ENCODE results near the gene ASCL5. TPM values are rescaled to one million over a fixed set of nuclear protein-coding genes. Genes with fewer than 3 reads are reported as not detected.

Gene ASCL5
- total RNA-seq, 2 donors from 2014 or later: not detected

DNA sequence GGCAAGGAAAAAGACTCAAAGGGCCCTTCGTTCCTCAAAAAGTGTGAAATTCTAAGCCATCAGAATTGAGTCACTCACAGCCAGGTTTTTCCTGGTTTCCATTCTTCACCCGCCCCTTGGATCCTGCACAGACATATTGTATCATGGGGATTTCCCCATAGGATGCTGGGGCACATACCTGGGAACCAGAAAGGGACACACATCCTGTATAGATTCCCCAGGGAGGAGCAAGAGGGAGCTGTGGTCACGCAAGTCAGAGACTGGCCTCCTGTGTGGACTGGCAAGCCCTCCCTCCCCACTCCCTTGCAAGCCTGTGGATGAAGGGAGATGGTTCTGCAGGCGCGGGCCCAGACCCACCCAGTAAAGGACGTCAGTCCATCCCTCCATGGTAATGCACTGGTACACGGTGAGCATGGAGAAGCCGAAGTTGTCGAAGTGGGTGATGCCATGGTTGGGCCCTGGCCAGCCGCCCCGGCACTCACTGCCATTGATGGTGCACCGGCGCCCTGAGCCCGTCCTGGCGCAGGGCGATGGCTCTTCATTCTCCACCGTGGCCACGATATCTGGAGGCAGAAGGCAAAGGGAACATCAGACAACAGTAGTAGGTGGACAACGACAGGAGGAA is 38.0 kb downstream of the ASCL5 start:
- H3K36me3 Mint-ChIP-seq: no peaks in the 10 kb centered on the region
- H3K9me3 Mint-ChIP-seq: no peaks in the 10 kb centered on the region
- ATAC-seq (no peak), DNase-seq (ENCODE audit: low spot score) (no peak)
- H3K4me3 Mint-ChIP-seq: no peak overlapping the region
- H3K27me3 Mint-ChIP-seq: peaks cover 11 to 16% of the 10 kb centered on the region in 2 donors
- H3K27ac Mint-ChIP-seq: no peak overlapping the region
- peaks cover 0 to 3% of the 10 kb centered on the region in 2 donors for H3K4me1 Mint-ChIP-seq (ENCODE audit: low read depth in 2 of 2)

DNA sequence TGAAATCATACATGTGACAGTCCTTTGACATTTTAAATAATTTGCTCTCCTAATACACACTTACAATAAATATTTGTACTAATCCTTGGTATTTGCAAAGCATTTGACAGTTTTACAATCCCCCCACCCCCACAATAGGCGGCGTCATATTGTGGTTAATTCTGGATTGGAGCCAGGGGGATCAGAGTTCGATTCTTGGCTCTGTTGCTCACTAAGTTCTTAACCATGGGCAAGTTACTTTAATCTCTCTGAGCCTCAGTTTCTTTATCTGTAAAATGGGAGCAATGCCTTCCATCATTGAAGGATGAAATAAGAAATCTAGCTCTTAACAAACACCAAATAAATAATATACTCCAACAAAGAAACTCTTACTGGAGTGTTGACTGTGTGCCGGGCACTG is 38.6 kb downstream of the ASCL5 start:
- ATAC-seq (no peak), DNase-seq (ENCODE audit: low spot score) (no peak)
- H3K4me1 Mint-ChIP-seq (ENCODE audit: low read depth in 2 of 2): peaks cover 0 to 3% of the 10 kb centered on the region in 2 donors
- H3K4me3 Mint-ChIP-seq: no peak overlapping the region
- no peak overlapping the region for H3K27ac Mint-ChIP-seq
- H3K27me3 Mint-ChIP-seq: peaks cover 11 to 16% of the 10 kb centered on the region in 2 donors
- H3K9me3 Mint-ChIP-seq: no peaks in the 10 kb centered on the region
- no peaks in the 10 kb centered on the region for H3K36me3 Mint-ChIP-seq

DNA sequence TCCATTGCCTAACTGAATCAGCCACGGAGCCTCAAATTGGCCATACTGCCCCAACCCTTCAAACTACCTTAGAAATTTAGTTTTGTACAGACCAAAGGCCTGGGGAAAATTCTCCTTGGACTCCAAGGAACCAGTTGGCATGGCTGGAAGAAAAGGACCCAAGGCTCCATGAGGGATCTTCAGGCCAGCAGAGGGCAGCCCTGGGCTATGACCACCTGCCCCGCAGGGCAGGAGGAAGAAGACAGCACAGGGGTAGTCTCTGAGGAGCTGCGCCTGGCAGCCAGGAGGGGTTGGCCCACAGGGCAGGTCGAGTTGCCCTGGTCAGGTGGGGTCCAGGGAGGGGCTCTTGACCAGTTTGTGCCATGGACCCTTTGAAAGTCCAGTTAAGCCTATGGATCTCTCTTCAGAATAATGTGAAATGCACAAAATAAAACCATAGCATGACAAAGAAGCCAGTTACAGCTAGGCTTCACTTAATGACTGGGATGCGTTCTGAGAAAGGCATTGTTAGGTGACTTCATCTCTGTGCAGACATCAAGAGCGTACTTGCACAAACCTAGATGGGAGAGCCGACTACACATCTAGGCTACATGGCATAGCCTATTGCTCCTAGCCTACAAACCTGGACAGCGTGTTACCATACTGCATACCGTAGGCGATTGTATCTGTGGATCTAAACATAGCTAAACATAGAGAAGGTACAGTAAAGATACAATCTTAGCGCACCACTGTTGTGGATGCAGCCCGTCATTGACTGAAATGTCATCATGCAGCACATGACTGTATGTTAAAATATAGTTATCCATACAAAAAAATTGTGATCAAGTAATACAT is 40.9 kb downstream of the ASCL5 start:
- ATAC-seq: peak; percentile 50 to 55
- Mint-ChIP-seq H3K36me3 (no peaks in the 10 kb centered on the region), H3K27me3 (peaks cover 9 to 13% of the 10 kb centered on the region in 2 donors), H3K4me3 (no peak overlapping the region), H3K9me3 (no peaks in the 10 kb centered on the region), H3K27ac (no peak overlapping the region), H3K4me1 (ENCODE audit: low read depth in 2 of 2) (peaks cover 0 to 3% of the 10 kb centered on the region in 2 donors)
- no peak for DNase-seq (ENCODE audit: low spot score)

DNA sequence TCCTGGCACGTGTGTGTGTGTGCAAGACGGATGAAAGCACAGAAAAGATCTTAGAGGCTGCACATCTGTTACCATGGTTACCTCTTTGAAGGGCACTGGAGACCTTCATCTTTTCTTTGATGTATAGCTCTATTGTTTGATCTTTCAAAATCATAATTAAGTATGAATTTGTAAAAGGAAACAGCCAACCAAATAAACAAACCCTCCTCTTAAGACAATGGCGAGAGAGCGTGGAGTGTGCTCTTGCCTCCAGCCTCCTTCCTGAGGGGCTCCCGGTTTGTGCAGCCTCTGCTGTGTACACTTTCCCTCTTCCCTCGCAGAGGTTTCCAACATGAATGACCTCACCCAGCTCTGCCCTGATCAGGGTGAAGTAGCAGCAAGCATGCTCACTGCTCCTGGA is 42.7 kb downstream of the ASCL5 start:
- Mint-ChIP-seq H3K27ac (no peak overlapping the region), H3K27me3 (peaks cover 11 to 13% of the 10 kb centered on the region in 2 donors), H3K4me1 (ENCODE audit: low read depth in 2 of 2) (peaks cover 0 to 3% of the 10 kb centered on the region in 2 donors), H3K9me3 (no peaks in the 10 kb centered on the region), H3K4me3 (no peak overlapping the region), H3K36me3 (no peaks in the 10 kb centered on the region)
- no peak for ATAC-seq
- no peak for DNase-seq (ENCODE audit: low spot score)

DNA sequence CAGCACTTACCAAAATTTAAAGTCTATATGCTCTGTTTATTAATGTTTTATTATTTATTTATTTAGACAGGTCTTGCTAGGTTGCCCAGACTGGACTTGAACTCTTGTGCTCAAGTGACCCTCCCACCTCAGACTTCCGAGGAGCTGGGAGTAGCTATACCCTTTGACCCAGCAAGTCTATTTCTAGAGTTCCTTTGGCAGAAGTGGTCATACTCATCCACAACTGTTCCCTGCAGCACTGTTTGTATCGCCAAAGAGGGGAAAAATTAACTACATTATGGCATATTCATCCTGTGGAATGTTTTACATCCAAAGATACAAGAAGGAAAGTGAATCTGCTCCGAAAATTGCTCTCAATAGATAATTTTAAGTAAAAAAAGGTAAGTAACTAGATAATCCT is 43.2 kb downstream of the ASCL5 start:
- H3K4me1 Mint-ChIP-seq (ENCODE audit: low read depth in 2 of 2): peaks cover 0 to 3% of the 10 kb centered on the region in 2 donors
- no peak for ATAC-seq
- no peaks in the 10 kb centered on the region for H3K36me3 Mint-ChIP-seq
- H3K27me3 Mint-ChIP-seq: peaks cover 15% of the 10 kb centered on the region in 2 donors
- no peak for DNase-seq (ENCODE audit: low spot score)
- H3K9me3 Mint-ChIP-seq: no peaks in the 10 kb centered on the region
- no peak overlapping the region for H3K27ac Mint-ChIP-seq
- H3K4me3 Mint-ChIP-seq: no peak overlapping the region

DNA sequence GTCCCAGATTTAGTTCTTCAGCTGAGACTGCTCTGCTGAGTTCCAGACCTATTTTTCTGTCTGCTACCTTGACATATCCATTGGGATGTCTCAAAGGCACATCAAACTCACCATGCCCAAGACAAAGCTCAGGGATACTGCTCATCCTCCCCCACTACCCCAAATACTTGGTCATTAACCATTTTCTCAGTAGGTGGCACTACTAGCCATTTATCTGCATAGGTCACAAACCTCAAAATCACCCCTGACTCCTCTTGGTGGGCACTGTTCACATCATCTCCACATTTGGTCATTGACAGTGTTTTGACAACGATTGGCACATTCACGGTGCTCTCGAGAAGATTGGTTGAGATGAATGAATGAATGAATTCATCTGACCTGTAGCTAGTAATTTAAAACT is 46.8 kb downstream of the ASCL5 start:
- H3K27me3 Mint-ChIP-seq: peaks cover 7 to 10% of the 10 kb centered on the region in 2 donors
- no peak for ATAC-seq
- no peaks in the 10 kb centered on the region for H3K9me3 Mint-ChIP-seq
- DNase-seq (ENCODE audit: low spot score): no peak
- H3K4me3 Mint-ChIP-seq: no peak overlapping the region
- no peak overlapping the region for H3K27ac Mint-ChIP-seq
- H3K4me1 Mint-ChIP-seq (ENCODE audit: low read depth in 2 of 2): no peaks in the 10 kb centered on the region
- no peaks in the 10 kb centered on the region for H3K36me3 Mint-ChIP-seq

DNA sequence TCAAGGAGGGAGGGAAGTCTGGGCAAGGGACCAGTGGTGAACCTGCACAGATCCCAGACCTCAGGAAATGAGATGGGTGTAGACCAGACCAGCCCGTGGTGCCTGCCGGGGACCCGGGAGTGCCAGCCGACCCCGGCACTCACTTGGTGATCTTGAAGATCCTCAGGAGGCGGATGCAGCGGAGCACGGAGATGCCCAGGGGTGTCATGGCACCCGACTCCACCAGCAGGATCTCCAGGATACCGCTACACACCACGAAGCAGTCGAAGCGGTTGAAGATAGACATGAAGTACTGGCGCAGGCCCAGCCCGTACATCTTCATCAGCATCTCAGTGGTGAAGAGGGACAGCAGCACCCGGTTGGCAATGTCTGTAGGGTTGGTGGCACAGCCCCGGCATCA is 49.2 kb downstream of the ASCL5 start:
- Mint-ChIP-seq H3K36me3 (no peaks in the 10 kb centered on the region), H3K4me1 (ENCODE audit: low read depth in 2 of 2) (no peaks in the 10 kb centered on the region), H3K27ac (no peak overlapping the region), H3K27me3 (peaks cover 7 to 8% of the 10 kb centered on the region in 2 donors), H3K4me3 (no peak overlapping the region), H3K9me3 (no peaks in the 10 kb centered on the region)
- ATAC-seq (no peak), DNase-seq (ENCODE audit: low spot score) (no peak)

DNA sequence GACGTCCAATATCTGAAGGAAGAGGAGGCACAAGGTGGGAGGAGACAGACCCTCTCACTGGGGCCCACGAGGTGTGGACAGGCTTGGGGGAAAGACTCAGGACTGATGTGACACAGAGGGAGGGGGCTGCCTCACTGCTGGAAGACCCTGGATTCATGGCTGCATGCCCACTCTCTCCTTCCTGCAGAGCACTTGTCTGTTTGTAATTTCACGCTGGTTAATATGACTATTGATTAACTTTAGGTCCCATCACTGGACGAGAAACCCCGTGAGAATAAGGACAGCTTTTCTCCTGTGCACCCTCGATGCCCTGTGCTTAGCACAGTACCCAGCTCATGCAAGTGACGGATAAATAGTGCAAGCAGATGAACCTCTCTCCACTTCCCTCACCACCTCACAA is 49.9 kb downstream of the ASCL5 start:
- DNase-seq (ENCODE audit: low spot score) (no peak), ATAC-seq (no peak)
- H3K4me3 Mint-ChIP-seq: no peak overlapping the region
- H3K36me3 Mint-ChIP-seq: no peaks in the 10 kb centered on the region
- H3K27me3 Mint-ChIP-seq: peaks cover 5 to 7% of the 10 kb centered on the region in 2 donors
- H3K9me3 Mint-ChIP-seq: no peaks in the 10 kb centered on the region
- no peaks in the 10 kb centered on the region for H3K4me1 Mint-ChIP-seq (ENCODE audit: low read depth in 2 of 2)
- H3K27ac Mint-ChIP-seq: no peak overlapping the region

DNA sequence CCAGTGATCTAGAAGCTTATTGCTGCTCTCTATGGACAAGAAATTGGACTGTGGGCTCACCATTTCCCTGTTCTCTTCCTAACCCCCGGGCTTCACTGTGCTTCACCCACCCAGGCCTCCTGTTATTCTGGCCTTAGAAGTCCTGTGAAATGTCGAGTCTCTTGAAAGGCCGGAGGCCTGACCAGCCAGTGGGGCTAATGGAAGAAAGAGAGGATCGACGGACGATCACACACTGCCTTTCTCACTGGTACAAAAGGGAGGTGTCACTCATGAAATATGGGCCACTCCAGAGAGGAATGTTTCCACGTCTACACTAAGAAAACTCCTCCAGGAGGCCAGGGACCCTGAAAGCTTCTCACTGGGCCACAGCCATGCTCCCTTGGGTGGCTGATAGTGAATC is 50.9 kb downstream of the ASCL5 start:
- ATAC-seq (no peak), DNase-seq (ENCODE audit: low spot score) (no peak)
- H3K4me3 Mint-ChIP-seq: no peak overlapping the region
- H3K36me3 Mint-ChIP-seq: no peaks in the 10 kb centered on the region
- H3K9me3 Mint-ChIP-seq: no peaks in the 10 kb centered on the region
- peaks cover 5 to 14% of the 10 kb centered on the region in 2 donors for H3K27me3 Mint-ChIP-seq
- H3K27ac Mint-ChIP-seq: no peak overlapping the region
- no peaks in the 10 kb centered on the region for H3K4me1 Mint-ChIP-seq (ENCODE audit: low read depth in 2 of 2)

DNA sequence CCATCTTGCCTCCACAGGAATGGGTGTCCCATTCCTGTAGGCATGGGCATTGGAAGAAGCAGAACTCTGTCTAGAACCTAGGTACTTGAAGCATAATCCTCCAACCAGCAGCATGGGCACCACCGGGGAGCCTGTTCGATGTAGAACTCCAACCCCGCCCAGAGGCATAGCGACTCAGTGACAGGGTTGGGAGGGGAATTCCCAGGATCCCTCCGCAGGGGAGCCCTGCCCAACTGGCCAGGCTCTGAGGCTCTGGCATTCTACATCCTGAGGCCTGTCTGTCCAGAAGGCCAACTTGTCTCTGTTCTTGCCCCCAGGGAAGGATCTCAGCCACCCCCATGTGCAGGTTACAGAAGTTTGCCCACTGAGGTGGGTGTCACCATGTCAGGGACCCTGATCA is 53.0 kb downstream of the ASCL5 start:
- Mint-ChIP-seq H3K36me3 (no peaks in the 10 kb centered on the region), H3K4me1 (ENCODE audit: low read depth in 2 of 2) (no peaks in the 10 kb centered on the region), H3K27me3 (peaks cover 3 to 9% of the 10 kb centered on the region in 2 donors), H3K9me3 (no peaks in the 10 kb centered on the region), H3K27ac (no peak overlapping the region), H3K4me3 (no peak overlapping the region)
- ATAC-seq: no peak
- no peak for DNase-seq (ENCODE audit: low spot score)

DNA sequence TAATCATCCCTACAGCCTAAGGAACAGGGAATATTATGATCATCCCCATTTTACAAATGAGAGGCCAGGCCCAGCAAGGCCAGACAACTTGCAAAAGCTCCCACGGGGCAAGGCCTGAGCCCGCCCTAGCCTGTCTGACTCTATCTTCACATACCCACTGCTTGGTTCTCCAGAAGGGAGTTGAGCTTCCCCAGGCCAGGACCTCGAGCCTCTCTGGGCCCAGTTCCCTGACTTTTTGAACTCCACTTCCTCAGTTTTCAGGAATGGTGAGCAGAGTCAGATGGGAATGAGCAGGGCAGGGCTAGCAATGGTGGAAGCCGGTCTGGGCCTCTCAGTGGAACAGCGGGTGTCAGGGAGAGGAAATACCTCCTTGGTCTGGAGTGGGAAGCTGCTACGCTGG is 54.1 kb downstream of the ASCL5 start:
- Mint-ChIP-seq H3K9me3 (no peaks in the 10 kb centered on the region), H3K27me3 (peaks cover 2 to 7% of the 10 kb centered on the region in 2 donors), H3K27ac (no peak overlapping the region), H3K4me3 (no peak overlapping the region), H3K4me1 (ENCODE audit: low read depth in 2 of 2) (no peaks in the 10 kb centered on the region), H3K36me3 (no peaks in the 10 kb centered on the region)
- ATAC-seq: no peak
- no peak for DNase-seq (ENCODE audit: low spot score)

DNA sequence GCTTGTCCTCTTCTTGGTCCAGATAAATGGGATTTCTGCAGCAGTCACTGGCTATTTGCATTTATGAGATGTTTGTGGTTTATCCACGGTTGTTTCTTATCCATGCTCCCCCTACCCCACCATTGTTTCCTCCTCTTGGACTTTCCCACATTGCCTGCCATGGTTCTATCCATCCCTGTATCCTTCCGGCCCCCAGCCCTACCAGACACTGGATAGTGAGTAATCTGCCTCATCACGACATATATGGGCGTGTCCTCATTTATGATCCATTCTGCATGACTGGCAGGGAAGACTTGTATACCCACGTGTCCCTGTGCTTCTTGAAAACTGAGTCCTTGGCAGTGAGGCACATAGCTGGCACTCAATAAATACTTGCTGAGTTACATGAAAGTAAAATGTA is 54.8 kb downstream of the ASCL5 start:
- no peak for DNase-seq (ENCODE audit: low spot score)
- Mint-ChIP-seq H3K4me1 (ENCODE audit: low read depth in 2 of 2) (no peaks in the 10 kb centered on the region), H3K27me3 (peaks cover 2 to 7% of the 10 kb centered on the region in 2 donors), H3K4me3 (no peak overlapping the region), H3K36me3 (no peaks in the 10 kb centered on the region), H3K27ac (no peak overlapping the region), H3K9me3 (no peaks in the 10 kb centered on the region)
- ATAC-seq: no peak

DNA sequence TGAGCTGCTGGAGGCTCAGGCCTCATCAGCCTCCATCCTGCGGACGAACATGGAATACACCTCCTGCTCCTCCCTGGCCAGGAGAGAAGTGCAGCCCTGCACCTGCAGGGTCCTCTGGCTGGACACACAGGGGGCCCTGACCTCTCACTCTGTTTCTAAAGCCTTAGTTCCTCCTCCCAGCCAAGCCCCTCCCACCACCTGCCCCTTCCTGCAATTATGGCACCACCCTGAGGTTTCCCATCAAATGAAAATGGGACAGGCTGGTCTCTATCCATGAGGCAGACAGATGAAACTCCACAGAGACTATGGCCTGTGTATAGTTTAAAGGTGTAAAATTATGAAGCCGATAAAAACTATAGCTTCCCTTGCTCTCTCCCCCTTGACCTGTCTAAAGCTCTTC is 57.3 kb downstream of the ASCL5 start:
- Mint-ChIP-seq H3K4me3 (no peak overlapping the region), H3K9me3 (no peaks in the 10 kb centered on the region), H3K27ac (no peak overlapping the region), H3K36me3 (no peaks in the 10 kb centered on the region), H3K27me3 (peaks cover 0 to 7% of the 10 kb centered on the region in 2 donors), H3K4me1 (ENCODE audit: low read depth in 2 of 2) (no peaks in the 10 kb centered on the region)
- DNase-seq (ENCODE audit: low spot score) (no peak), ATAC-seq (no peak)

DNA sequence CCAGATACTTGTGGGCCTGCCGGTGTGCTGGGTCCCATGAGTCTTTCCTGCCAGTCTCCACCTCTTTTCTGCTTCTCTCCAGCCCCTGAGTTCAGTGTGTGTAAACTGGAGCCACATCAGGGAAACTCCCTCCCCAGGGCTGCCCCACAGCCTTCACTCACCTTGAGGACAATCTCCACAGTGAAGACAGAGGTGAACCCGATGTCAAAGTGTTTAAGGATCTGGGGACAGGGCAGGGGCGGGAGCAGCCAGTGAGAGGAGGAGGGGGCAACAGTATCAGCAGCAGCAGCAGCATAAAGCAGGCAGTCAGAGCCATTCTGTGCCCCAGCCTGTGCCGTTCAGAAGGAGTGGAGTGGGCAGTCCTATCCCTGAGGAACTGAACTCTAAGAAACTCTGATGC is 58.0 kb downstream of the ASCL5 start:
- no peak overlapping the region for H3K27ac Mint-ChIP-seq
- no peak for ATAC-seq

More for the DNA sequence above, 58.0 kb downstream of the ASCL5 start:
- H3K9me3 Mint-ChIP-seq: no peaks in the 10 kb centered on the region
- no peak overlapping the region for H3K4me3 Mint-ChIP-seq
- H3K4me1 Mint-ChIP-seq (ENCODE audit: low read depth in 2 of 2): no peaks in the 10 kb centered on the region
- no peaks in the 10 kb centered on the region for H3K36me3 Mint-ChIP-seq
- DNase-seq (ENCODE audit: low spot score): no peak
- peaks cover 4 to 7% of the 10 kb centered on the region in 2 donors for H3K27me3 Mint-ChIP-seq
